Neutrophil (primary cell): Measurements from ENCODE around the gene HS3ST3A1.
"Not testable (repeated sequence)": the region's sequence is repeated elsewhere in the genome, so short reads cannot be mapped to it uniquely, and the experiment has no call there.

Experiments
- H3K27ac ChIP-seq: fragments of 200-600 bp; sonication (generic); 2 replicates; pipeline ENCODE4 v1.5.1; 2016; ENCODE audit warnings: mild to moderate bottlenecking, moderate library complexity
- H3K27me3 ChIP-seq: fragments of 200-600 bp; sonication (generic); 2 replicates; pipeline ENCODE4 v1.6.0; 2016; ENCODE audit warnings: mild to moderate bottlenecking
- H3K36me3 ChIP-seq: fragments of 200-600 bp; sonication (generic); 2 replicates; pipeline ENCODE4 v1.5.1; 2017
- H3K4me1 ChIP-seq, 2 experiments: fragments of 200-600 bp in 1 of 2; sonication (generic) in 1 of 2; 1 replicate in 1 of 2; 2 replicates in 1 of 2; pipeline versions ENCODE4 v1.5.1 to v1.6.1; 2013 to 2016; ENCODE audit warnings: low read depth in 1 of 2, low read length in 1 of 2, mild to moderate bottlenecking in 1 of 2, moderate library complexity in 1 of 2; ENCODE audit not compliant: control insufficient read depth in 1 of 2, insufficient read depth in 1 of 2
- H3K4me3 ChIP-seq, 2 experiments: fragments of 200-600 bp in 1 of 2; sonication (generic) in 1 of 2; 1 replicate in 1 of 2; 2 replicates in 1 of 2; pipeline ENCODE4 v1.5.1; 2013 to 2016; ENCODE audit warnings: low read depth in 1 of 2, low read length in 1 of 2, mild to moderate bottlenecking in 1 of 2, moderate library complexity in 1 of 2
- H3K9me3 ChIP-seq: fragments of 200-600 bp; sonication (generic); 2 replicates; pipeline ENCODE4 v1.5.1; 2016
- CTCF ChIP-seq: fragments of 200-600 bp; sonication (generic); IDR thresholded peaks from 2 replicates; pipeline ENCODE4 v1.5.1; 2016; ENCODE audit warnings: antibody characterized with exemption

The HS3ST3A1 gene

GRCh38 chr17:13561606-13562270 is 40.0 kb downstream of the HS3ST3A1 start:
- no peaks in the 10 kb centered on the region for H3K4me1 ChIP-seq
- TF ChIP-seq CTCF, result no peak
- H3K27me3 ChIP-seq, result no peaks in the 10 kb centered on the region
- H3K27ac ChIP-seq, result no peak overlapping the region
- no peak overlapping the region for H3K4me3 ChIP-seq
- no peaks in the 10 kb centered on the region for H3K9me3 ChIP-seq
- no peaks in the 10 kb centered on the region for H3K36me3 ChIP-seq

- Histone ChIP-seq H3K4me1 (no peaks in the 10 kb centered on the region), H3K27ac (no peak overlapping the region), H3K36me3 (no peaks in the 10 kb centered on the region), H3K27me3 (no peaks in the 10 kb centered on the region), H3K4me3 (no peak overlapping the region), H3K9me3 (no peaks in the 10 kb centered on the region)
- TF ChIP-seq CTCF, result no peak
Measured at GRCh38 chr17:13560935-13561334, 40.8 kb downstream of the HS3ST3A1 start.

- H3K9me3 ChIP-seq, result no peaks in the 10 kb centered on the region
- H3K27me3 ChIP-seq, result no peaks in the 10 kb centered on the region
- no peaks in the 10 kb centered on the region for H3K4me1 ChIP-seq
- H3K36me3 ChIP-seq, result no peaks in the 10 kb centered on the region
- no peak overlapping the region for H3K27ac ChIP-seq
- no peak for TF ChIP-seq CTCF
- H3K4me3 ChIP-seq, result no peak overlapping the region
Measured at GRCh38 chr17:13558588-13558987, 43.1 kb downstream of the HS3ST3A1 start.

GRCh38 chr17:13557077-13557476 is 44.7 kb downstream of the HS3ST3A1 start:
- no peaks in the 10 kb centered on the region for H3K9me3 ChIP-seq
- no peaks in the 10 kb centered on the region for H3K27me3 ChIP-seq
- H3K4me1 ChIP-seq, result no peaks in the 10 kb centered on the region
- H3K4me3 ChIP-seq, result no peak overlapping the region
- H3K27ac ChIP-seq, result no peak overlapping the region
- H3K36me3 ChIP-seq, result no peaks in the 10 kb centered on the region
- no peak for TF ChIP-seq CTCF

- no peaks in the 10 kb centered on the region for H3K9me3 ChIP-seq
- H3K27me3 ChIP-seq, result no peaks in the 10 kb centered on the region
- TF ChIP-seq CTCF, result no peak
- no peaks in the 10 kb centered on the region for H3K36me3 ChIP-seq
- no peak overlapping the region for H3K27ac ChIP-seq
- no peaks in the 10 kb centered on the region for H3K4me1 ChIP-seq
- no peak overlapping the region for H3K4me3 ChIP-seq
Measured at GRCh38 chr17:13554231-13554630, 47.5 kb downstream of the HS3ST3A1 start.

GRCh38 chr17:13550291-13550690 is 51.4 kb downstream of the HS3ST3A1 start:
- Histone ChIP-seq H3K9me3 (no peaks in the 10 kb centered on the region), H3K27me3 (no peaks in the 10 kb centered on the region), H3K36me3 (no peaks in the 10 kb centered on the region), H3K27ac (no peak overlapping the region), H3K4me3 (no peak overlapping the region), H3K4me1 (no peaks in the 10 kb centered on the region)
- TF ChIP-seq CTCF, result no peak

GRCh38 chr17:13548576-13548975 is 53.2 kb downstream of the HS3ST3A1 start:
- not testable (repeated sequence) for H3K36me3 ChIP-seq

More at GRCh38 chr17:13548576-13548975, 53.2 kb downstream of the HS3ST3A1 start:
- H3K4me3 ChIP-seq, H3K4me1 ChIP-seq, H3K9me3 ChIP-seq, H3K27ac ChIP-seq, H3K27me3 ChIP-seq: not testable (repeated sequence)
